MM.1S (cell line): Measurements from ENCODE around the gene SF3A2.

Experiments used
- CTCF ChIP-seq: fragments of 300-600 bp; sonication (generic); IDR thresholded peaks from 2 replicates; pipeline ENCODE4 v1.5.1; 2016; ENCODE audit warnings: antibody characterized with exemption, low read length, mixed read lengths
- EZH2 ChIP-seq: fragments of 300-600 bp; sonication (generic); optimal IDR thresholded peaks from 2 replicates; pipeline ENCODE3; 2017; ENCODE audit warnings: low read depth, mild to moderate bottlenecking, antibody characterized with exemption, low read length, mixed read lengths
- EZH2phosphoT487 ChIP-seq: fragments of 300-600 bp; sonication (generic); IDR thresholded peaks from 2 replicates; pipeline ENCODE4 v1.6.1; 2018; ENCODE audit warnings: antibody characterized with exemption, low read length

GRCh38 chr19:2210987-2211740 is 25.5 kb upstream of the SF3A2 start:
- TF ChIP-seq CTCF (no peak), EZH2 (no peak), EZH2phosphoT487 (no peak)
